ENCODE data around the gene DNAJC10. TPM values are rescaled to one million over a fixed set of nuclear protein-coding genes. Genes with fewer than 3 reads are reported as not detected.

Gene DNAJC10
- total RNA-seq, 1 experiment from 2014 or later: 193 TPM

DNA sequence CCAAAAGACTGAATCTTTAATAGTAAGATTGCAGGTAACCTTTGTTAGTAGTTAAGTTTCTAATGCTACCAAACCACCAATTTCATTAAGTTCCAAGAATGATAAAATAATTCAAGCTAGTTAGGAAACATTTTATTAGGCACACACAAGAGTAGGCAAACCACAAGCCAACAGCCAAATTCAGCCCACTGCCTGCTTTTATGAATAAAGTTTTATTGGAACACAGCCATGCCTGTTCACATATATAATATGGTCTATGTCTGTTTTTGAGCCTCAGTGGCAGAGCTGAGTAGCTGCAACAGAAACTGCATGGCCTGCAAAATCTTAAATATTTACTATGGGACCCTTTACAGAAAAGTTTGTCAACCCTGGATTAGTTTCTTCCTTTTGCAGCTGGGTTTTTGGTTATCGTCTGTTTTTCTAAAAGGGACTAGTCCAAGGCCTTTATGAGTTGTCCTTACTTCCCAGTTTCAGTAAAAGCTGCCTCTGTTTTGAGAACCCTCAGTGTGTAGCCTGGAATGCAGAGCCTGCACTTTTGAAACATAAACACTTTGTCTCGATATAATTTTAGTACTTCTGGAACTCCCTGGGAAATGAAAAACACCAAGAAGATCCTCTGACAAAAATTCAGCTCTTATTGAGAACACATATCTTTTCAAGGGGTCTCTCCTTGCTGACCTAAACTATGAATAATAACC is 111.3 kb downstream of the DNAJC10 start:
- no peak for DNase-seq (ENCODE audit: extremely low read depth, low read depth)

DNA sequence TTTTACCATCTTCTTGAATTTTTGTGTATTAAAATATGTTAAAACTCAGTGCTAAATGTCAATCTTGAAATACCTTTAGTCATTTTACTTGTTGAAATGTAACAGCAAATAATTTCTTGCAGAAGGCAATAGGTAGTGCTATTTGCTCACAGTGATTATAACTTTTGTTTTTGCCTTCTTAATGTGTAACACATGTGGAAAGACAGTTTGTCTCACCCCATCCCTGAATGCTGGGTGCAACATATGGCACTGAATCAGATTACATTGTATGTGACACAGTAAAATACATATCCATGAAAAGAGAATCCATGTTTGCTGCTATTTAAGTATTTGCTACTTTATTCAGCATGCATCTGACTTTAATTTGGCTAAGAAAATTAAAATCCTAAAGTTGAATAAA is 115.0 kb downstream of the DNAJC10 start:
- DNase-seq (ENCODE audit: extremely low read depth, low read depth): no peak

DNA sequence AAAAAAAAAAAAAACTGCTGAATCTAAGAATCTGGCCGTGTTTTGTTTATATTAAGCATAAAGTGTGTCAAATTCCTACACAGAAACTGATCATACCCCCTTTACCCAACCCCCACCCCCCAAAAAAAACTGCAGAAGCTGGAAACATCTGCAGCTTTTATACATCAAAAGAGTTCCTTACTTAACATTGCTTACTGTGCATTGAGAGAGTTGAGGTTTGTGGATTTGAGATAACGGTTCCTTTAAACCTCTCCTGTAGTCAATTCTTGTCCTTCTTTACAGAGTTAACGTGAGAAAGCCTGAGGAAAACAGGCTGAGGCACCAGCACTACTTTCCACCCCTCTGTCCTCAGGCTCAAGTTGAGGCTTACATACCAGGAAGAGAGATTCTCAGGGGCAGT is 115.9 kb downstream of the DNAJC10 start:
- no peak for DNase-seq (ENCODE audit: extremely low read depth, low read depth)

DNA sequence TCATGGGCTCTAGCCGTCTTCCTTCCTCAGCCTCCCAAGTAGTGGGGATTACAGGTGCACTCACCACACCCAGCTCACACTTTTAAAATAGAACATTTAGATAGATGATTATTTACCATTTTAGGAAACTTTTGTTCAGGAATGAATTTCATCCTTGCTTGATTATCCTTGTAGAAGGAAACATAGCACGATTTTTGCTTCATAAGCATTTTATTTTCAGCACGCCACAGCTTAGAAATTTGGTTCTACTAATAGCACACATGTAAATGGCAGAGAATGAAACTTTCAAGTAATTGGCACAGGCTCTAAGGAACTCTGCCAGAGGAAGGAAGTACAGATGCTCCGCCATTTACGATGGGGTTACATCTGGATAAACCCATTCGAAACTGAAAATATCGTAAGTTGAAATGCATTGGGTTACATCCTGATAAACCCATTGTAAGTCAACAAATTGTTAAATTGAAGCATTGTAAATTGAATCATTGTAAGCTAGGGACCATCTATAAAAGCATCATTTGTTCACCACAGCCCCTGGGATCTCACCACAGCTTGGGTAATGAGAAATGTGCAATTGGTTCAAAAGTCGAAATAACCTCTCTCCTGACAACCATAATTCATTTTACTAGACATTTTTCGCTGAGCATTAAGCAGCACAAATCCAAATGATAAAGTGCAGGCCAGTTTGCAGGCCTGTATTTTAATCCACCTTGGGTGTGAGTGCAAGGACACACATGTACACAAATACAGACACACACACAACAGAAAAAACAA is 117.2 kb downstream of the DNAJC10 start:
- no peak for DNase-seq (ENCODE audit: extremely low read depth, low read depth)

DNA sequence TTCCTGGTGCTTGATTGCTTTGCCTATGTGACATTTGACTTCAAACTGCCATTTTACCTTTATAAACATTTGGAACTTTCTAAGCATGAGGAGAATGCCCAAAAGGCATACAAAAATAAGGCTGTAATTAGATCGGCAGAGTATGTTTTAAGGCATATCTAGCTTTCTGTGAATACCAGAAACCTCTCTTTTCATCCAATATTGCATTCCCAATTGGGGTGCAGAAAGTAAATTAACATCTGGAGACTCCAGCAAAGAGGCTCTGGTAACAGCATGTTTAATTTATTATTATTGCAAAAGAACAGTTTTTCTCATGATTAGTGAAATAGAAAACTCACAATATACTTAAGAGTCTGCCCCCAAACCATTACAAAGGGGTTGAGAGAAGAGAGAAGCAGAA is 118.2 kb downstream of the DNAJC10 start:
- DNase-seq (ENCODE audit: extremely low read depth, low read depth): no peak

DNA sequence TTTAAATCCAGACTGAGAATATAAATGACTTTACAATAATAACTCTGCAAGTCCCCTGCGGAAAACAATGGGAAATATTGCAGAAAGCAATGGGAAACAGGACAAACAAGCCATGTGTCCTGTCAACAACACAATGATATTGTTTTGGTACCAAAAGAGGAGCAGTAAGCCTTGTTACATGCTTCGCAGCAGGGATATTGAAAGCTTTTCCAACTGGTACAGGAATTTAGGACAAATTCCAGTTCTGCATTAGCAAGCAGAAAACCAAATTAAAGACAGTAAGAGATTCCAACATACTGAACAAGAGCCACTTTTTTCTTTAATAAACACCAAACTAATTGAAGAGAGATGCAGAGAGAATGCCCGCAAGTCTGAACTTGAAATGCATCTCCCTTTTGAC is 120.4 kb downstream of the DNAJC10 start:
- no peak for DNase-seq (ENCODE audit: extremely low read depth, low read depth)

Small RNA genes within 50 kb of the gene (small RNA-seq; reads per million reads assigned to genes)
- 0 reads per million in 2 experiments for gene RF00019

Other genes starting within 250 kb of the DNAJC10 start
- not detected in 2 replicates for gene FRZB, start 150.4 kb downstream of the DNAJC10 start, total RNA-seq (2014; rRNA removed; shearing (Covaris generic))

Measured in NCI-H460 (cell line).